AG08395 (cell line): Measurements from ENCODE around the gene C6orf15.
A peak's percentile ranks its signal among the peaks of the same experiment; 100 is the strongest.

ENCODE experiments used
- DNase-seq: peaks from one replicate; pipeline ENCODE4 v3.0.0; 2012; ENCODE audit warnings: mixed read lengths, low spot score

The C6orf15 gene

GRCh38 chr6:31130751-31131150, 18.4 kb upstream of the C6orf15 start:
- DNase-seq: no peak

GRCh38 chr6:31129130-31129529, 16.8 kb upstream of the C6orf15 start:
- DNase-seq: no peak

- peak; percentile 59 for DNase-seq
Measured at GRCh38 chr6:31128093-31128676, 15.8 kb upstream of the C6orf15 start.

- no peak for DNase-seq
Measured at GRCh38 chr6:31126396-31127175, 14.2 kb upstream of the C6orf15 start.

GRCh38 chr6:31125586-31126363, 13.4 kb upstream of the C6orf15 start:
- DNase-seq: peak; percentile 86

GRCh38 chr6:31125162-31125561, 12.8 kb upstream of the C6orf15 start:
- DNase-seq: no peak

- DNase-seq: peak; percentile 78
Measured at GRCh38 chr6:31122791-31123706, 10.7 kb upstream of the C6orf15 start.

GRCh38 chr6:31121131-31121790, 8.9 kb upstream of the C6orf15 start:
- DNase-seq: no peak

GRCh38 chr6:31120151-31120915, 8.0 kb upstream of the C6orf15 start, which contains the start of gene CDSN:
TSS of gene CDSN (minus strand) at chr6:31120446. CDS start at chr6:31120419, 27 bp downstream.
- DNase-seq: no peak

GRCh38 chr6:31118178-31118577, 5.8 kb upstream of the C6orf15 start:
- no peak for DNase-seq

- DNase-seq: peak; percentile 41
Measured at GRCh38 chr6:31116661-31117385, 4.4 kb upstream of the C6orf15 start.

GRCh38 chr6:31115941-31116560, 3.7 kb upstream of the C6orf15 start:
- DNase-seq: no peak

- DNase-seq: peak; percentile 55
Measured at GRCh38 chr6:31114970-31115849, 2.8 kb upstream of the C6orf15 start.

GRCh38 chr6:31114541-31114878, 2.1 kb upstream of the C6orf15 start, which contains the start of gene PSORS1C1:
TSS of gene PSORS1C1 (plus strand) at chr6:31114800. CDS start at chr6:31129633, 14,833 bp downstream.
- peak; percentile 97 for DNase-seq

GRCh38 chr6:31113861-31114540, 1.6 kb upstream of the C6orf15 start:
- peak; percentile 73 for DNase-seq

- DNase-seq: no peak
Measured at GRCh38 chr6:31111712-31112111, 663 bp downstream of the C6orf15 start.

- DNase-seq: no peak
Measured at GRCh38 chr6:31110825-31111582, 1.4 kb downstream of the C6orf15 start.
